ENCODE results near the gene ARF3. TPM values are rescaled to one million over a fixed set of nuclear protein-coding genes. Genes with fewer than 3 reads are reported as not detected.

Gene ARF3
- total and polyA plus RNA-seq, 2 donors (not counting 1 experiment from before 2014, with no cell fraction given): 31.7 to 77.5 TPM

- WGBS (ENCODE audit: insufficient coverage): no CpG with 5 or more reads among the region's 3 CpGs
- Histone ChIP-seq H3K9me3 (ENCODE audit: control extremely low read depth in 1 of 3, control insufficient read depth in 2 of 3, insufficient read depth in 1 of 3, low read length in 2 of 3) (no peaks in the 10 kb centered on the region), H2AFZ (ENCODE audit: insufficient read depth, low read depth, low read length, poor library complexity, severe bottlenecking) (no peak overlapping the region), H3K79me2 (ENCODE audit: control insufficient read depth, insufficient read depth, low read length) (peaks cover 80% of the 10 kb centered on the region), H3K9ac (ENCODE audit: low read length) (no peak overlapping the region), H3K36me3 (replicated peaks in 1 of 2; ENCODE audit: control extremely low read depth in 1 of 2, control insufficient read depth in 1 of 2, extremely low read depth in 1 of 2, insufficient read depth in 2 of 2, low read length in 1 of 2) (peaks cover 8 to 10% of the 10 kb centered on the region in 2 experiments), H3K4me3 (ENCODE audit: control extremely low read depth in 1 of 5, extremely low read depth in 1 of 5, insufficient read depth in 1 of 5, low read depth in 2 of 5, low read length in 4 of 5) (no peak overlapping the region), H3K4me1 (ENCODE audit: control insufficient read depth in 2 of 2, insufficient read depth in 2 of 2, low read length in 2 of 2) (peaks cover 34 to 36% of the 10 kb centered on the region in 2 donors), H3K27ac (ENCODE audit: low read length in 2 of 2) (no peak overlapping the region), H3K4me2 (replicated peaks; ENCODE audit: low read depth, low read length, poor library complexity, severe bottlenecking) (no peak overlapping the region), H3K27me3 (replicated peaks in 1 of 4; ENCODE audit: control extremely low read depth in 1 of 4, control insufficient read depth in 3 of 4, insufficient read depth in 4 of 4, low read length in 3 of 4) (no peaks in the 10 kb centered on the region), H4K20me1 (ENCODE audit: control insufficient read depth, insufficient read depth, low read length, poor library complexity, severe bottlenecking) (peaks cover 62% of the 10 kb centered on the region)
- TF ChIP-seq CTCF (IDR thresholded peaks at IDR 0.05) (no peak), EZH2 (IDR thresholded peaks at IDR 0.05; ENCODE audit: borderline replicate concordance, insufficient read depth, low read depth, low read length, poor library complexity, severe bottlenecking) (no peak)
- DNase-seq: no peak
- no peak for ATAC-seq (ENCODE audit: low read depth)
- ChIA-PET POLR2A (no interaction called here), CTCF (interaction anchor here (0.9 to 1.4 kb wide), 3 partner anchors 15 to 34 kb away, joined by 3 to 4 read pairs (median 3); no protein-coding TSS in a partner anchor)
- intact Hi-C loops (cut with micrococcal nuclease): no loop called here
- Mint-ChIP-seq H3K9me3 (ENCODE audit: insufficient read depth) (no peaks in the 10 kb centered on the region), H3K27me3 (no peaks in the 10 kb centered on the region), H3K4me1 (peaks cover 43% of the 10 kb centered on the region), H3K27ac (no peak overlapping the region), H3K4me3 (no peak overlapping the region)
Measured at GRCh38 chr12:48954061-48954460, 3.2 kb downstream of the ARF3 start.

GRCh38 chr12:48952691-48953090, 4.6 kb downstream of the ARF3 start:
- Mint-ChIP-seq H3K4me1 (peaks cover 37% of the 10 kb centered on the region), H3K27ac (no peak overlapping the region), H3K27me3 (no peaks in the 10 kb centered on the region), H3K9me3 (ENCODE audit: insufficient read depth) (no peaks in the 10 kb centered on the region), H3K4me3 (no peak overlapping the region)
- DNase-seq (no peak), ATAC-seq (ENCODE audit: low read depth) (no peak)
- intact Hi-C loops (cut with micrococcal nuclease): no loop called here
- Histone ChIP-seq H3K79me2 (ENCODE audit: control insufficient read depth, insufficient read depth, low read length) (peaks cover 90% of the 10 kb centered on the region), H3K27ac (ENCODE audit: low read length in 2 of 2) (no peak overlapping the region), H3K9me3 (ENCODE audit: control extremely low read depth in 1 of 3, control insufficient read depth in 2 of 3, insufficient read depth in 1 of 3, low read length in 2 of 3) (no peaks in the 10 kb centered on the region), H3K4me3 (ENCODE audit: control extremely low read depth in 1 of 5, extremely low read depth in 1 of 5, insufficient read depth in 1 of 5, low read depth in 2 of 5, low read length in 4 of 5) (no peak overlapping the region), H4K20me1 (ENCODE audit: control insufficient read depth, insufficient read depth, low read length, poor library complexity, severe bottlenecking) (peaks cover 74% of the 10 kb centered on the region), H3K36me3 (replicated peaks in 1 of 2; ENCODE audit: control extremely low read depth in 1 of 2, control insufficient read depth in 1 of 2, extremely low read depth in 1 of 2, insufficient read depth in 2 of 2, low read length in 1 of 2) (peaks cover 11 to 12% of the 10 kb centered on the region in 2 experiments), H3K27me3 (replicated peaks in 1 of 4; ENCODE audit: control extremely low read depth in 1 of 4, control insufficient read depth in 3 of 4, insufficient read depth in 4 of 4, low read length in 3 of 4) (no peaks in the 10 kb centered on the region), H3K4me2 (replicated peaks; ENCODE audit: low read depth, low read length, poor library complexity, severe bottlenecking) (no peak overlapping the region), H3K4me1 (ENCODE audit: control insufficient read depth in 2 of 2, insufficient read depth in 2 of 2, low read length in 2 of 2) (peaks cover 26 to 29% of the 10 kb centered on the region in 2 donors), H3K9ac (ENCODE audit: low read length) (no peak overlapping the region), H2AFZ (ENCODE audit: insufficient read depth, low read depth, low read length, poor library complexity, severe bottlenecking) (no peak overlapping the region)
- ChIA-PET CTCF (interaction anchor here (0.9 to 1.9 kb wide), 7 partner anchors 14 to 136 kb away, joined by 3 to 6 read pairs (median 4); partner anchors contain the start of genes FKBP11 and WNT1), POLR2A (no interaction called here)
- 80% methylated on average over 2 of the region's 4 CpGs for WGBS (ENCODE audit: insufficient coverage)
- TF ChIP-seq CTCF (IDR thresholded peaks at IDR 0.05) (no peak), EZH2 (IDR thresholded peaks at IDR 0.05; ENCODE audit: borderline replicate concordance, insufficient read depth, low read depth, low read length, poor library complexity, severe bottlenecking) (no peak)
